H1 (cell line): ENCODE data around the gene SLC43A1. TPM values are rescaled to one million over a fixed set of nuclear protein-coding genes. Genes with fewer than 3 reads are reported as not detected.

Source experiments
- CBX5 ChIP-seq: fragments of 300-800, 300-1000 bp; sonication (generic); IDR thresholded peaks from 2 replicates; pipeline ENCODE4 v1.7.1; 2016; ENCODE audit warnings: antibody characterized with exemption, low read length, low read depth
- CTBP2 ChIP-seq: IDR thresholded peaks from 2 replicates; pipeline ENCODE4 v1.7.0; 2011; ENCODE audit warnings: borderline replicate concordance, mild to moderate bottlenecking, moderate library complexity, mixed read lengths, low read length; ENCODE audit not compliant: insufficient read depth, insufficient read length
- KDM4A ChIP-seq: IDR thresholded peaks from one replicate; pipeline ENCODE4 v1.7.1; 2012; ENCODE audit warnings: low read depth, mild to moderate bottlenecking, moderate library complexity, low read length, inconsistent platforms; ENCODE audit not compliant: severe bottlenecking
- PHF8 ChIP-seq: fragments of 200-600 bp; sonication (generic); conservative IDR thresholded peaks from 2 replicates; pipeline ENCODE4 v1.7.1; 2012; ENCODE audit warnings: low read depth, mild to moderate bottlenecking, inconsistent platforms, low read length, moderate library complexity
- RNF2 ChIP-seq: fragments of 200-900, 300-1000 bp; sonication (generic); IDR thresholded peaks from 2 replicates; pipeline ENCODE4 v1.7.1; 2016; ENCODE audit warnings: borderline replicate concordance, low read depth, mild to moderate bottlenecking, antibody characterized with exemption, low read length; ENCODE audit not compliant: poor library complexity, severe bottlenecking; ENCODE audit errors: missing control alignments
- polyA plus RNA-seq, 7 experiments: library from polyadenylated mRNA; depleted of rRNA in 3 of 7; stranded (reverse) in 5 of 7; unstranded in 2 of 7; fragments of >200 nt in 5 of 7; fragments of 200-250 nt in 2 of 7; gene quantifications; 1 replicate in 5 of 7; 2 replicates in 1 of 7; 4 replicates in 1 of 7; pipeline versions ENCODE4 v1.2.1 to v1.2.3, GENCODE V29; 2011 to 2013; ENCODE audit warnings: missing spikeins in 2 of 7, mixed read lengths in 2 of 7
- total RNA-seq: library from RNA; stranded (reverse); fragmentation: NEBNext Ultra II Directional; extraction: Animal tissue kit (Norgen Biotek cat#: 25700); gene quantifications from 2 replicates; pipeline ENCODE4 v1.2.1, GENCODE V29; 2021
- TF ChIP-seq, protein P1 (sequence below): fragments of 300-600 bp; sonication (generic); IDR thresholded peaks from 2 replicates; pipeline ENCODE4 v1.7.1; 2012; ENCODE audit warnings: low read length, moderate library complexity, mild to moderate bottlenecking, inconsistent platforms; ENCODE audit not compliant: insufficient replicate concordance
- TF ChIP-seq, protein P2 (sequence below): IDR thresholded peaks from 2 replicates; pipeline ENCODE4 v1.6.1; 2012; ENCODE audit warnings: inconsistent platforms

The SLC43A1 gene
- total and polyA plus RNA-seq, 2 of the 8 experiments (the other 6 are each of a cell fraction or from before 2014, with no cell fraction given): 34.5 to 58.0 TPM

DNA sequence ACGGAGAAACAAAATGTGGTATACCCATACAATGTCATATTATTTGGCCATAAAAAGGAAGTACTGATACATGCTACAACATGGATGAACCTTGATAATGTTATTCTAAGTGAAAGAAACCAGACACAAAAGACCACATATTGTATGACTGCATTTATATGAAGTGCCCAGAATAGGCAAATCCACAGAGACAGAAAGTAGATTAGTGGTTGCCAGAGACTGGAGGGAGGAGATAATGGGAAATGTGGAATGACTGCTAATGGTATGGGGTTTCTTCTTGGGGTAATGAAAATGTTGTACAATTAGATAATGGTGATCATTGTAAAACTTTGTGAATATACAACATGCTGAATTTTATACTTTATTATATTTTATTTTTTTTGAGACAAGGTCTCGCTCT is 5.6 kb upstream of the SLC43A1 start (continued):
- TF ChIP-seq, protein P1, sequence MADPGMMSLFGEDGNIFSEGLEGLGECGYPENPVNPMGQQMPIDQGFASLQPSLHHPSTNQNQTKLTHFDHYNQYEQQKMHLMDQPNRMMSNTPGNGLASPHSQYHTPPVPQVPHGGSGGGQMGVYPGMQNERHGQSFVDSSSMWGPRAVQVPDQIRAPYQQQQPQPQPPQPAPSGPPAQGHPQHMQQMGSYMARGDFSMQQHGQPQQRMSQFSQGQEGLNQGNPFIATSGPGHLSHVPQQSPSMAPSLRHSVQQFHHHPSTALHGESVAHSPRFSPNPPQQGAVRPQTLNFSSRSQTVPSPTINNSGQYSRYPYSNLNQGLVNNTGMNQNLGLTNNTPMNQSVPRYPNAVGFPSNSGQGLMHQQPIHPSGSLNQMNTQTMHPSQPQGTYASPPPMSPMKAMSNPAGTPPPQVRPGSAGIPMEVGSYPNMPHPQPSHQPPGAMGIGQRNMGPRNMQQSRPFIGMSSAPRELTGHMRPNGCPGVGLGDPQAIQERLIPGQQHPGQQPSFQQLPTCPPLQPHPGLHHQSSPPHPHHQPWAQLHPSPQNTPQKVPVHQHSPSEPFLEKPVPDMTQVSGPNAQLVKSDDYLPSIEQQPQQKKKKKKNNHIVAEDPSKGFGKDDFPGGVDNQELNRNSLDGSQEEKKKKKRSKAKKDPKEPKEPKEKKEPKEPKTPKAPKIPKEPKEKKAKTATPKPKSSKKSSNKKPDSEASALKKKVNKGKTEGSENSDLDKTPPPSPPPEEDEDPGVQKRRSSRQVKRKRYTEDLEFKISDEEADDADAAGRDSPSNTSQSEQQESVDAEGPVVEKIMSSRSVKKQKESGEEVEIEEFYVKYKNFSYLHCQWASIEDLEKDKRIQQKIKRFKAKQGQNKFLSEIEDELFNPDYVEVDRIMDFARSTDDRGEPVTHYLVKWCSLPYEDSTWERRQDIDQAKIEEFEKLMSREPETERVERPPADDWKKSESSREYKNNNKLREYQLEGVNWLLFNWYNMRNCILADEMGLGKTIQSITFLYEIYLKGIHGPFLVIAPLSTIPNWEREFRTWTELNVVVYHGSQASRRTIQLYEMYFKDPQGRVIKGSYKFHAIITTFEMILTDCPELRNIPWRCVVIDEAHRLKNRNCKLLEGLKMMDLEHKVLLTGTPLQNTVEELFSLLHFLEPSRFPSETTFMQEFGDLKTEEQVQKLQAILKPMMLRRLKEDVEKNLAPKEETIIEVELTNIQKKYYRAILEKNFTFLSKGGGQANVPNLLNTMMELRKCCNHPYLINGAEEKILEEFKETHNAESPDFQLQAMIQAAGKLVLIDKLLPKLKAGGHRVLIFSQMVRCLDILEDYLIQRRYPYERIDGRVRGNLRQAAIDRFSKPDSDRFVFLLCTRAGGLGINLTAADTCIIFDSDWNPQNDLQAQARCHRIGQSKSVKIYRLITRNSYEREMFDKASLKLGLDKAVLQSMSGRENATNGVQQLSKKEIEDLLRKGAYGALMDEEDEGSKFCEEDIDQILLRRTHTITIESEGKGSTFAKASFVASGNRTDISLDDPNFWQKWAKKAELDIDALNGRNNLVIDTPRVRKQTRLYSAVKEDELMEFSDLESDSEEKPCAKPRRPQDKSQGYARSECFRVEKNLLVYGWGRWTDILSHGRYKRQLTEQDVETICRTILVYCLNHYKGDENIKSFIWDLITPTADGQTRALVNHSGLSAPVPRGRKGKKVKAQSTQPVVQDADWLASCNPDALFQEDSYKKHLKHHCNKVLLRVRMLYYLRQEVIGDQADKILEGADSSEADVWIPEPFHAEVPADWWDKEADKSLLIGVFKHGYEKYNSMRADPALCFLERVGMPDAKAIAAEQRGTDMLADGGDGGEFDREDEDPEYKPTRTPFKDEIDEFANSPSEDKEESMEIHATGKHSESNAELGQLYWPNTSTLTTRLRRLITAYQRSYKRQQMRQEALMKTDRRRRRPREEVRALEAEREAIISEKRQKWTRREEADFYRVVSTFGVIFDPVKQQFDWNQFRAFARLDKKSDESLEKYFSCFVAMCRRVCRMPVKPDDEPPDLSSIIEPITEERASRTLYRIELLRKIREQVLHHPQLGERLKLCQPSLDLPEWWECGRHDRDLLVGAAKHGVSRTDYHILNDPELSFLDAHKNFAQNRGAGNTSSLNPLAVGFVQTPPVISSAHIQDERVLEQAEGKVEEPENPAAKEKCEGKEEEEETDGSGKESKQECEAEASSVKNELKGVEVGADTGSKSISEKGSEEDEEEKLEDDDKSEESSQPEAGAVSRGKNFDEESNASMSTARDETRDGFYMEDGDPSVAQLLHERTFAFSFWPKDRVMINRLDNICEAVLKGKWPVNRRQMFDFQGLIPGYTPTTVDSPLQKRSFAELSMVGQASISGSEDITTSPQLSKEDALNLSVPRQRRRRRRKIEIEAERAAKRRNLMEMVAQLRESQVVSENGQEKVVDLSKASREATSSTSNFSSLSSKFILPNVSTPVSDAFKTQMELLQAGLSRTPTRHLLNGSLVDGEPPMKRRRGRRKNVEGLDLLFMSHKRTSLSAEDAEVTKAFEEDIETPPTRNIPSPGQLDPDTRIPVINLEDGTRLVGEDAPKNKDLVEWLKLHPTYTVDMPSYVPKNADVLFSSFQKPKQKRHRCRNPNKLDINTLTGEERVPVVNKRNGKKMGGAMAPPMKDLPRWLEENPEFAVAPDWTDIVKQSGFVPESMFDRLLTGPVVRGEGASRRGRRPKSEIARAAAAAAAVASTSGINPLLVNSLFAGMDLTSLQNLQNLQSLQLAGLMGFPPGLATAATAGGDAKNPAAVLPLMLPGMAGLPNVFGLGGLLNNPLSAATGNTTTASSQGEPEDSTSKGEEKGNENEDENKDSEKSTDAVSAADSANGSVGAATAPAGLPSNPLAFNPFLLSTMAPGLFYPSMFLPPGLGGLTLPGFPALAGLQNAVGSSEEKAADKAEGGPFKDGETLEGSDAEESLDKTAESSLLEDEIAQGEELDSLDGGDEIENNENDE: no peak
- no peak for TF ChIP-seq CBX5
- TF ChIP-seq, protein P2, sequence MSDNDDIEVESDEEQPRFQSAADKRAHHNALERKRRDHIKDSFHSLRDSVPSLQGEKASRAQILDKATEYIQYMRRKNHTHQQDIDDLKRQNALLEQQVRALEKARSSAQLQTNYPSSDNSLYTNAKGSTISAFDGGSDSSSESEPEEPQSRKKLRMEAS: no peak
- TF ChIP-seq RNF2: no peak
- TF ChIP-seq CTBP2: no peak
- TF ChIP-seq PHF8: no peak
- no peak for TF ChIP-seq KDM4A
